ENCODE measurements around the gene CARM1.
"Not testable (repeated sequence)": the region's sequence is repeated elsewhere in the genome, so short reads cannot be mapped to it uniquely, and the experiment has no call there.

CARM1 gene

GRCh38 chr19:10870955-10871603 lies at the start of gene CARM1:
Gene CARM1 (plus strand): TSS chr19:10871553. CDS start chr19:10871703, 150 bp downstream.
- peak; percentile 98 to 100 for DNase-seq

- DNase-seq = no peak
Measured at GRCh38 chr19:10823690-10824089, 47.7 kb upstream of the CARM1 start.

- DNase-seq = no peak
Measured at GRCh38 chr19:10826231-10826630, 45.1 kb upstream of the CARM1 start.

DNA sequence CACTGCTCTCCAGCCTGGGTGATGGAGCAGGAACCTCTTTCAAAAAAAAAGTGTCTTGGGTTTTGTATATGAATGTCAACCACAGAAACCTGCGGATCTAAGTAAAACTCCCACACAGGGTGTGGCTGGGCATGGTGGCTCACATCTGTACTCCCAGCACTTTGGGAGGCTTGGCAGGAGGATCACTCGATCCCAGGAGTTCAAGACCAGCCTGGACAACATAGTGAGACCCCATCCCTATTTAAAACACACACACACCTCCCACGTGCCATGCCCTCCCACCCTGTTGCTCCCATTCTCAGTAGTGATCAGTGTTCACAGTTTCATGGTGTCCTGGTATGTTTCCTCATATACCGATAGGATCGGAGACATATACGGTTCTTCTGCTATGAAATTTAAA lies 44.5 kb upstream of the CARM1 start:
- DNase-seq = no peak

DNA sequence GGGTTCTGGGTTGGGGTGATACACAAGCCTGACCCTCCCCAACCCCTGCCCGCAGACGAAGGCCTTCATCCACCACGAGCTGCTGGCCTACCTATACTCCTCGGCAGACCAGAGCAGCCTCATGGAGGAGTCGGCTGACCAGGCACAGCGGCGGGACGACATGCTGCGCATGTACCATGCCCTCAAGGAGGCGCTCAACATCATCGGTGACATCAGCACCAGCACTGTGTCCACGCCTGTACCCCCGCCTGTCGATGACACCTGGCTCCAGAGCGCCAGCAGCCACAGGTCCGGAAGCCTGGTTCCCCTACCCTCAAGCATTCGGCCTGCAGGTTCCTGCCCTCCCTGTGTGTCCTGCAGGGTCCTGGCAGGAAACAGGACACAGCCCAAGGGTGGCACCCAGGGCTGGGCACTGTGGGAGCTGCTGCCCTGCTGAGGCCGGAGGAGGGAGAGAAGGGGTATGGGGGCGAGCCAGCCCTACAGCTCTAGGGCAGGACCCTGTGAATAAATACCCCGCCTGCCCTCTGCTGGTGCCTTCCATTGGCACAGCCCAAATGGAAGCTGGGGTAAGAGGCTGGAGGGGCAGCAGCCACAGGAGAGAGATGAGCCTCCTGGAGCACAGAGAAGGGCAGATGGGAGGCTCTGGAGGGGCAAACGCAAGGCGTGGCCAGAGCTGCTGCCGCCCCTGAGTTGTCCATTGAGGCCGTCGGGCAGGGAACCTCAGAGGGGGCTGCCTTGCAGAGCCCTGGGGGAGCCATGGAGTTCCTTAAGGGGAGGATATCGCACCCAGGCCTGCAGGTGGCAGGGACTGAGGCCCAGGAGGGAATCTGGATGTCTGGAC lies 42.2 kb upstream of the CARM1 start:
- DNase-seq = no peak

GRCh38 chr19:10829967-10830366 lies 41.4 kb upstream of the CARM1 start:
- no peak for DNase-seq

DNA sequence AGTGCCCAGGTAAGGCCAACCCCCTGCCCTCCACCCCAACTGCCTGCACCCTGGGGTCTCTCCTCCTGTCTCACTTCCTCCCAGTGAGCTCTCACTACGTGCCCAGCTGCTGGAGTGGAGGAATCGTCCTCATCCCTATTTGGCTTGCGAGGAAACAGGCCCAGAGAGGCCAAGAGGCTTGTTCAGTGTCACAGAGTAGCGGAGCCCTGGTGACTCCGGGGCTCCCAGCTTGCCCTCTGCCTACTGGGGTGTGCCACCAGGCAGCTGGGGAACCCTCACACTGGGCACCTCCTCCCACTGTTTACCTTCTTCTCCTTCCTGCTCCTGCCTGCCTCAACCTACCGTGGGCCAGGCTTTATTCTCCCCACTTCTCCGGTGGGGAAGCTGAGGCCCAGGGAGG lies 41.0 kb upstream of the CARM1 start:
- no peak for DNase-seq

DNA sequence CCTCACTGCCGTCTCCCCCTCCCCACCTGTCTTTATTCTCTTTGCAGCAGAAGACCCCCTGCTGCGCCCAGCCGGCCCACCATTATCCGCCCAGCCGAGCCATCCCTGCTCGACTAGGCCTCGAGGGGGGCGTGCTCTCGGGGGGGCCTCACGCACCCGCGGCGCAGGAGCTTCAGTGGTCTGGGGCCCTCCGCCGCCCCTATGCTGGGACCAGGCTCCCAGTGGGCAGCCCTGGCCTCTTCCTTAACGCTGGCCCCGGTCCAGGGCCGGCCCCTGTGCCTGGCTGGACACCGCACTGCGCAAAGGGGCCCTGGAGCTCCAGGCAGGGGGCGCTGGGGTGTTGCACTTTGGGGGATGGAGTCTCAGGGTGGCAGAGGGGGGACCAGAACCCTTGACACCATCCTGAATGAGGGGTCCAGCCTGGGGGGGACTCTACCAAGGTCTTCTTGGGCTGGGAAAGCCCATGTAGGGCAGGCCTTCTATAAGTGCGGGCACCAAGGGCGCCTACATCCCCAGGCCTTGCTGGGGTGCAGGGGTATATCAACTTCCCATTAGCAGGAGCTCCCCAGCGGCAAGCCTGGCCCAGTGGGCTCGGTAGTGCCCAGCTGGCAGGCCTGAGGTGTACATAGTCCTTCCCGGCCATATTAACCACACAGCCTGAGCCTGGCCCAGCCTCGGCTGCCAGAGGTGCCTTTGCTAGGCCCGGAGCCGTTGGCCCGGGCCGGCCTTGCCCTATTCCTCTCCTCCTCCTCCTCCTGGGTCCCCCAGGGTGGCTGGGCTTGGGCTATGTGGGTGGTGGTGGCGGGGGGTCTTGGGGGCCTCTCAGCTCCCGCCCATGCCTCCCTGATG lies 40.2 kb upstream of the CARM1 start:
- no peak for DNase-seq

DNA sequence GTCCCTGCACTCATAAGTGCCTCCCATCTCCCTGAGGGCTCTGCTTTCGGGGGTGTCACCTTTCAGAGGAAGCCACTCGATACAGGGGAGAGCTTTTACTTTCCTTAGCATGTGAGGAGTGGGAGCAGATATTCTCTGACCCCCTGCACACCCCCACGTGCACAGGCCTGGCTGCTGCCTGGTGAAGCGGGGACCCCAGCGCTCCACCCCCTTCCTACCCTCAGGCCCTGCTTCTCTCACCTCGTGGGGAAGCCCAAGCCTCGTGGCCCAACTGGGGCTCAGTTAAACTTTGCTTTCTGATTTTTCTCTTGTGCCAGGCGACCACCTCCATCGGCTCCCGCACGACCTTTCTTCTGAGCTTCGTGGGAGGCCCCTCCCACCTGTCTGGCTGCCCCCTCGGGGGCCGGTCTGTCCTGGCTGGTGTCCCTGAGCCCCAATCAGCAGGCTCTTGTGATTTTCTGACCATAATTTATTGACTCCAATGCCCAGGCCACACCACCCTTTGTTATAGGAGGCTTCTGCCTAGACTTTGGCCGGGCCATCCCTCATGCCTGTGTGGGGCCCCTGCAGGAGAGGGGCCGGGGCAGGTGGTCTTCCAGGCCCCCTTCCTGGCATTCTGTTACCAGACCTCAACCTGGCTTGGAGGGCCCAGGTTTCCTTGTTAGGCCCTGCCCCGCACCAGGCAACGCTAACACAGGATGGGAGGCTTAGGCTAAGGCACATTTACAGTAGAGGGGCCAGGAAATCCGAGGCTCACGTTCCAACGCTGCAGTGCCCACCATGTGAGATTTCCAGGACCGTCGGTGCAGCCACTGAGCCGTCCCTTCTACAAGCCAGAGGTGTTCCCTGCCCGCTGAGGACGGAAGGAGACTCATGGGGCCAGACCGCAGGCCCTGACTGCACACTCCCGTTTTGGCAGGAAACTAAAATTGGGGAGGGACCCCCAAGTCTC lies 39.1 kb upstream of the CARM1 start:
- no peak for DNase-seq

GRCh38 chr19:10832939-10833296 lies 38.4 kb upstream of the CARM1 start:
- no peak for DNase-seq

DNA sequence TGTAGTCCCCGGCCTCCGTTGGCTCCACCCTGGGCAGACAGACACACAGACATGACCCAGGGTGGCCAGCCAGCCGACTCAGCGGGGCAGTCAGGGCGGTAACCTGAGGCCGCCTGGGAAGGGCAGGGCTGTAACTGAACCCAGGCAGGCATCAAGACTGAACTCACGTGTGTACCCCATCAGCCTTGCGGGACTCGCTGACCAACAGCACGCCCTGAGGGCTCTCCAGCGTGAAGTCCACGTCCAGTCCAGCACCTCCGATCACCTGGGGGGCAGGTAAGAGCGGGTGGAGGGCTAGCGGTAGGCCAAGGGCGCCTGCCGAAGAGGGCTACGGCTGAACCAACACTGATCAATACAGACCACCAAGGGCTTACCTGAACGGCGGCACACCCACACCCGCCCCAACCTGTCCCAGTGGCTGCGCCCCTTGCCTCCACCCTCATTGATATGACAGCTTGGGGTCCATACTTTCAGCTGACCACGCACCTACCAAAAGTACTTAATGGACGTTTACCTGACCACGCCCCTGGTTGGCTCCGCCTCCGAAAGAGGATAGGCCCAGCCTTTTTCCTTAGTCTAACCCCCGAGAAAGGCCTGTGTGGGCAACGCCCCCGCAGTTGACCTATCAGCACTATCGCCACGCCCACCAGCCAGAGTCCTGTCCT lies 36.1 kb upstream of the CARM1 start:
- DNase-seq = no peak

DNA sequence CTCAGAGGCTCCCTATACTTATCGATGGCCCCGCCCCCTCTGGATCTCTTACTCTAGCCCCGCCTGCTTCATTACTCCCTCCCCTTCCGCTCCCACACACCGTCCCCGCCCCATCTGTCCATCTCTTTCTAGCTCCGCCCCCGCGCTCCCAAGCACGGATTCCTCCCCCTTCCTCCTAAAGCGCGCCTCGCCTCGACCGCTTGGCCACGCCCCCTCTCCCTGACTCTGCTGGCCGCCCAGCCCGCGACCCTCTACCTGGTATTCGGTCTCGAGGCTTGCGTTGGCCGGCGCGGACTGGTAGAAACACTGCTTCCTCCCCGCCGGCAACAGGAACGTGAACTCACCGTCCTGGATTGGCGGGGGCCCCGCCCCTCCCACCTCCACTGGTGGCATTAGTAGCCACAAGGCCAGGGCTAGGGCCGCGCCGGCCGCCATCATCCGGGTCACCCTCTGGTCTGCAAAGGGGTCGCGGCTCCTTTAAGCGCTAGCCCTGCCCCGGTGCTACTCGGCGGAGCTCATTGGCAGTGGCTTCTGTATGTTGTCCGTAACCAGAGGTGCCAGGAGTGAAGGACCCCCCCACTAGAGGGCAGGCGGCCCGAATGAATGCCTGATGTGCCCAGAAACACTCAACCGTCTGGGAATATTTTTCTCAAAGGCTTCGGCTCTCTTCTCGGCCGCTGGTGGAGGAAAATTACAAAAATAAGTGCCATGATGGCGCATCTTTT lies 35.4 kb upstream of the CARM1 start, which contains the start of gene TMED1:
TMED1 (minus strand) TSS at position 459 of the 725 bp plus-strand sequence; CDS start at position 438, 21 bp downstream.
- peak; percentile 94 to 99 for DNase-seq

DNA sequence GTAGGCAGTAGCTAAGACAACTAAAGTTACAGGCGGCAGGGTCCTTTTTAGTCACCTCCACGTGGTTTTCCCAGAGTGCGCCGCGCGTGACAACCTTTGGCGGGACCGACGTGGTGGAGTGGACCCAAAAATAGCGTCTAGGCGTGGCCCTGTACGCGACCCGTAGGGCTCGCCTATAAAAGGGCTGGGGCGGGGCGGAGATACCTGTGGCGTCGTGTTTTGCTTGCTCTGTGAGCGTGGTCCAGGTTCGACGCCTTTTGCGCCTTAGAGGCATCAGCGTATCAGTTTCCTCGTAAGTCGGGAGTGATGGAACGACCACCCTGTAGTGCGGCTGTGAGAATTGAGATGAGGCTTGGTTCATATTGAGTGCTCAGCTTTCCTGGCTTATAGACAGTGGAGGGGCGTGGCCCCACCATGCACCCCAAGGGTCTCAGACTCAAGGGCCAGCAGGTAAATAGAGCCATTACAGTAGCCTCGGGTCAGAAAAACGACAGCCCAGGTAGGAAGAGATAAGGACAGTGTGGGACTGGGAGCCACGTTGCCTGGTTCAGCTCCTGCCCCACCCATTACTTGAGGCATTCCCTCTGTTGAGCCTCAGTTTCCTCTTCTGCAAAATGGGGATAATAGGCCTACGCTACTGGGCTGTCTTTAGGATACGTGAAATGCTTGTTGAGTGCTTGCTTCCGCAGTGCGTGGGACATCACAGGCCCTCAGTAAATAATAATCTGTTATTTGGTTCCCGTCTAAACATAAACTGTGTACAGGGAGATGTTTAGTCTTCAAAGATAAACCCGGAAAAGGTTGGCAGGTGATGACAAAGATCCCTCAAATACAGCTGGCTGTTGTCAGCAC lies 34.6 kb upstream of the CARM1 start:
- DNase-seq = peak in 1 of 2 donors; percentile 88

DNA sequence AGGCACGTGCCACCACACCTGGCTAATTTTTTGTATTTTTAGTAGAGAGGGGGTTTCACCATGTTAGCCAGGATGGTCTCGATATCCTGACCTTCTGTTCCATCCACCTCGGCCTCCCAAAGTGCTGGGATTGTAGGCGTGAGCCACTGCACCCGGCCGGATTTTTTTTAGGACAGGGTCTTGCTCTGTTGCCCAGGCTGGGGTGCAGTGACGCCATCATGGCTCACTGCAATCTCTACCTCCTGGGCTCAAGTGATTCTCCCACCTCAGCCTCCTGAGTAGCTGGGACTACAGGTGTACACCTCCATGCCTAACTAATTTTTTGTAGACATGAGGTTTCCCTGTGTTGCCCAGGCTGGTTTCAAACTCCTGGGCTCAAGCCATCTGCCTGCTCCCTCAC lies 33.7 kb upstream of the CARM1 start:
- DNase-seq = not testable (repeated sequence)

DNA sequence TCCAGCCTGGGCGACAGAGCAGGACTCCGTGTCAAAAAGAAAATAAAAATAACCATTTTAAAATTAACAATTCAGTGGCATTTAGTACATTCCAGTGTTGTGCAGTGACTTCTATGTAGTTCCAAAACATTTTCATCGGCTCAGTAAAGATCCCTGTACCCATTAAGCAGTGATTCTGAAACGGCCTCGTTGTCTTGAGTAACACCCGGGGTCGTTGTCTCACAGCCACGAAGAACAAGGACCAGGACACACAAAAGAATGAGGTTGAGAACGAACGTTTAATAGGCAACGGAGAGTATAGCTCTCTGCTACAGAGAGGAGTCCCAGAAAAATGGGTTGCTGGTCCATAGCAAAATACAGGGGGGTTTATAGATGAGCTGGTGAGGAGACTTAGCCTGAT lies 33.0 kb upstream of the CARM1 start:
- DNase-seq = no peak

DNA sequence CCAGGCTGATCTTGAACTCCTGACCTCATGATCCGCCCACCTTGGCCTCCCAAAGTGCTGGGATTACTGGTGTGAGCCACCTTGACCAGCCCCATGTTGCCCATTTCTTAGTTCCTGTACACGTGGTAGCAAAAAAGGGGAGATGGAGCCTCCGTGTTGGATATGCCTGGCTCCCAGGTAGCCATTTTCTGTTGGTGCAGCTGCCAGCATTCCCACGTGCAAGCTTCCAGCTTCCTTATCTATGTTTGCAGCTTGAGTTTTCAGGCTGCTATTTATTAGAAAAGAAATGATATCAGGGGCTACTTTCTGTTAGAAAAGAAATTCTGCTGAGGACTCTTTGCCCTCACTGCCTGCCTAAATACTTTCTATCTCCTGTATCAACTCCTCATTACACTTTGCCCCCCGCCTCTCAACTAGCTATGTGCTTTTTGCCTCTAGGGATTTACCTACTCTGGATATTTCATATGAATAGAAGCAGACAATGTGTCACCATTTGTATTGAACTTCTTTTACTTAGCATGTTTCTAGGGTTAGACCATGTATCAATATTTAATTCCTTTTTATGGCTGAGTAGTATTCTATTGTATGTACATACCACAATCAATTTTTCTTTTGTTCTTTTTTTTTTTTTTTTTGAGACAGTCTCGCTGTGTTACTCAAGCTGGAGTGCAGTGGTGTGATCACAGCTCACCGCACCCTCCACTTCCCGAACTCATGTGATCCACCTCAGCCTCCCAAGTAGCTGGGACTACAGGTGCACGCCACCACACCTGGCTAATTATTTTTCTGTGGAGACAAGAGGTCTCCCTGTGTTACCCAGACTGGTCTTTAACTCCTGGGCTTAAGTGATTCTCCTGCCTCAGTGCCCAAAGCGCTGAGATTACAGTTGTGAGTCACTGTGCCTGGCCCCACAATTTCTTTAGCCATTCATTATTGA lies 32.0 kb upstream of the CARM1 start:
- DNase-seq = no peak

DNA sequence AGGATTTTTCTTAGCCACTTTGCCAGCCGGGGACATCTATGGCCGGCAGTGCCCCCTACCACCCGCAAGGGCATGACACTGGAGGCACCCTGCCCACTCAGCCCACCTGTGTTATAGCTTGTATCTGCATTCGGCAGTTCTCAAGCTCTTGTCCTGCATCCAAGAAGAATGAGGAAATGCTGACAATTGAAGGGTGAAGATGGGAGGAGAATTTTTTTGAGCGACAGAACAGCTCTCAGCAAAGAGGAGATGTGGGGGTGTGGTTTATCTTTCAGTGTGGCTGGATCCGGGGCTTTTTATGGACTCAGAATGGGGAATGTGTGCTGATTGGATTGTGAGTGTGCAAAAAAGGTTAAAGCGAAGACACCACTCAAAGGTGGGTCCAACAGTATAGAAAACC lies 28.6 kb upstream of the CARM1 start:
- DNase-seq = no peak

GRCh38 chr19:10846500-10847202 lies 24.7 kb upstream of the CARM1 start:
- DNase-seq = no peak

All from hippocampal formation (tissue), 2 donors.